ENCODE results near the gene TTC23L.

TTC23L gene

DNA sequence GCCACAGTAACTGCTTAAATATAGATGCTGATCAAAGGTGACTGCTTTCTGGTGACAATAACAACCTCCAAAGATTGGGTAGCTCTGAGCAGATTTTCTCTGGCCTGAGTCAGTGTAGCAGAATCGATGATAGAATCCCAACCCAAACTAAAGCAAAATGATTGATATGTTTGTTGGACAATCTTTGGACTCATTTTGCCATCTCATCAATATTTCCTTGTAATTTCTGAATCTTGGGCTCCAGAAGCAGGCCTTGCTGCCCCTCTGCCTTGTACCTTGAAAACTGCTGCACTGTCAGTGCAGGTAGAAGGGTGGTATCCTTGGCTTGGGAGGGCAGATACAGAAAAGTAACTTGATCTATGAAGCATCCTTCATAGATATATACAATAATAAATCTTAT, 18.9 kb downstream of the TTC23L start:
- TF ChIP-seq CTCF (IDR thresholded peaks at IDR 0.05; ENCODE audit: insufficient read depth, low read depth, low read length, missing control alignments): no peak
- DNase-seq (ENCODE audit: low read depth): no peak
- no peak overlapping the region for H3K4me3 ChIP-seq (ENCODE audit: low read length)

GRCh38 chr5:34858790-34859189, 19.8 kb downstream of the TTC23L start:
- no peak overlapping the region for H3K4me3 ChIP-seq (ENCODE audit: low read length)
- TF ChIP-seq CTCF (IDR thresholded peaks at IDR 0.05; ENCODE audit: insufficient read depth, low read depth, low read length, missing control alignments): no peak
- no peak for DNase-seq (ENCODE audit: low read depth)

GRCh38 chr5:34859253-34859652, 20.3 kb downstream of the TTC23L start:
- no peak overlapping the region for H3K4me3 ChIP-seq (ENCODE audit: low read length)
- DNase-seq (ENCODE audit: low read depth): no peak
- TF ChIP-seq CTCF (IDR thresholded peaks at IDR 0.05; ENCODE audit: insufficient read depth, low read depth, low read length, missing control alignments): no peak

- no peak overlapping the region for H3K4me3 ChIP-seq (ENCODE audit: low read length)
- no peak for TF ChIP-seq CTCF (IDR thresholded peaks at IDR 0.05; ENCODE audit: insufficient read depth, low read depth, low read length, missing control alignments)
- DNase-seq (ENCODE audit: low read depth): no peak
Observed at GRCh38 chr5:34863946-34864345, 25.0 kb downstream of the TTC23L start.

GRCh38 chr5:34865091-34865490, 26.1 kb downstream of the TTC23L start:
- H3K4me3 ChIP-seq (ENCODE audit: low read length): no peak overlapping the region
- TF ChIP-seq CTCF (IDR thresholded peaks at IDR 0.05; ENCODE audit: insufficient read depth, low read depth, low read length, missing control alignments): no peak
- no peak for DNase-seq (ENCODE audit: low read depth)

DNA sequence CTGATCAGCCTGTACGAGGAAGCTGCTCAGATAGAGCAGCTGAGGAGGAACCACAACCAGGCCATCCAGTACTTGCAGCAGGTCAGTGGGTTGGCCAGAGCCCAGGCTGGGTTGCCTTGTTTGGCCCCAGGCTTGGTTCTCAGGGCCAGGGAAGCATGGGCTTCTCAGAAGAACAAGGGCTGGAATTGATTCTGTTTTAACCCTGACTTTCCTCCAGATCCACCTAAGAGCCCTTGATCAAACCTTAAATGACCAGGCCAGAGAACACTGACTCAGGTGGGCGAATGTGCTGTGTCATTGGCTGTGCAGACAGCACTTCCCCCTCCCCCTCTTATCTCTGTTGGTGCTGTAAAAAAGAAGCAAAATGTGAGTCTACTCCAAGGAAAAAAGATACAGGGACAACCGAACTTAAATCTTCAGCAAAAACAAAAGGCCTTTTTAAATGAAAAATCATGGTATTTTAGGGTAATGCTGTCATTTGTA, 28.1 kb downstream of the TTC23L start:
- no peak for DNase-seq (ENCODE audit: low read depth)
- no peak overlapping the region for H3K4me3 ChIP-seq (ENCODE audit: low read length)
- TF ChIP-seq CTCF (IDR thresholded peaks at IDR 0.05; ENCODE audit: insufficient read depth, low read depth, low read length, missing control alignments): no peak

DNA sequence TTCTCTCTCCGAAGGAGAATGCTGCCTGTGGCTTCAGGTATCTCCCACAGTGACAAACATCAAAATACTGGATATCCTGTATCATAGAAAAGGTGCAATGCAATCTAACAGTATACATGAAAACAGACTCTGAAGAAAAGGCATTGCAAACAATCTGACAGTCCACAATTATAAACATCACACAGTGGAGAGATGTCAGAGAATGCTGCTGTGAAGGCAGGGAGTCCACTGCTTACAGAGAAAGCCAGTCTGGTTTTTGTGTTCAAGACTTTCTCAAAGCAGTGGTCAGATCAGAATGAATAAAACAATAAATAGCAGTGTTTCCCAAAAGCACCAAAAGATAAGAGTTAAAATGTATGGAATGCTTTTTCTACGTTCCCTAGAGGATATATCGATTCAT, 28.7 kb downstream of the TTC23L start:
- DNase-seq (ENCODE audit: low read depth): no peak
- no peak for TF ChIP-seq CTCF (IDR thresholded peaks at IDR 0.05; ENCODE audit: insufficient read depth, low read depth, low read length, missing control alignments)
- no peak overlapping the region for H3K4me3 ChIP-seq (ENCODE audit: low read length)
